K562 (cell line): Measurements from ENCODE around the gene EML2. TPM values are rescaled to one million over a fixed set of nuclear protein-coding genes. Genes with fewer than 3 reads are reported as not detected.

Source experiments
- ATAC-seq: fragments of 200-7000 bp; cut with Tn5 transposase; 3 replicates; pipeline ENCODE4 v1.9.1; 2020; ENCODE audit warnings: moderate library complexity
- BruUV-seq: library from RNA; stranded (reverse); fragments of 400-500 nt; replicated peaks from 2 replicates; lab custom pipeline; 2021; lab: Mats Ljungman, UMichigan
- CTCF ChIA-PET: fragments of 300-600 bp; formaldehyde crosslinking; extraction: SDS; loops from one replicate; lab custom pipeline; 2021; ENCODE audit warnings: low intra/inter-chr PET ratio; lab: Yijun Ruan, JAX
- POLR2A ChIA-PET: fragments of 300-600, 350-650 bp; sonication (Branson Sonifier 250); formaldehyde crosslinking; extraction: SDS; loops from one replicate; lab custom pipeline; 2021; ENCODE audit warnings: antibody characterized with exemption, inconsistent platforms; lab: Yijun Ruan, JAX
- DNase-seq, 4 experiments: peaks; one replicate each; pipeline versions ENCODE4 v3.0.0 to v3.0.0-alpha.2; 2011 to 2018; ENCODE audit warnings: low spot score in 3 of 4, mixed read lengths in 3 of 4; ENCODE audit errors: extremely low read depth in 1 of 4
- FAIRE-seq: peaks from 2 replicates; lab custom pipeline; 2011; peaks lifted over from hg19 to GRCh38; lab: Jason Lieb, UNC
- H2AFZ ChIP-seq: 2 replicates; pipeline ENCODE4 v1.6.0; 2011; ENCODE audit warnings: low read depth, low read length, control low read depth, inconsistent platforms
- H3K27ac ChIP-seq: fragments of 200-600 bp; 3 replicates; pipeline ENCODE4 v1.8.0; 2011; ENCODE audit warnings: low read depth, mild to moderate bottlenecking, control low read depth, inconsistent platforms, low read length, moderate library complexity, mixed read lengths; ENCODE audit errors: extremely low read depth
- H3K27me3 ChIP-seq, 2 experiments: fragments of 300-600 bp in 1 of 2; 2 replicates in 1 of 2; 3 replicates in 1 of 2; pipeline versions ENCODE4 v1.6.0 to v1.8.0; 2011; ENCODE audit warnings: inconsistent platforms in 2 of 2, low read length in 2 of 2, mild to moderate bottlenecking in 1 of 2, mixed read lengths in 1 of 2, moderate library complexity in 1 of 2; ENCODE audit not compliant: control insufficient read depth in 2 of 2, insufficient read depth in 2 of 2
- H3K36me3 ChIP-seq: fragments of 300-600 bp; 3 replicates; pipeline ENCODE4 v1.8.0; 2011; ENCODE audit warnings: mild to moderate bottlenecking, low read length, inconsistent platforms; ENCODE audit not compliant: control insufficient read depth, insufficient read depth
- H3K4me1 ChIP-seq, 2 experiments: fragments of 200-600 bp in 1 of 2; replicated peaks in 1 of 2; 2 replicates in 1 of 2; 3 replicates in 1 of 2; pipeline versions ENCODE4 v1.5.1 to v1.8.0; 2011; ENCODE audit warnings: inconsistent platforms in 2 of 2, low read length in 2 of 2, mild to moderate bottlenecking in 1 of 2, mixed read lengths in 1 of 2, moderate library complexity in 1 of 2; ENCODE audit not compliant: control insufficient read depth in 2 of 2, insufficient read depth in 2 of 2
- H3K4me2 ChIP-seq: 2 replicates; pipeline ENCODE4 v1.6.1; 2011; ENCODE audit warnings: low read length, control low read depth, inconsistent platforms, mixed read lengths; ENCODE audit not compliant: insufficient read depth
- H3K4me3 ChIP-seq: fragments of 200-600 bp; sonication (generic), shearing (Covaris generic); 2 replicates; pipeline ENCODE4 v1.5.1; 2016; ENCODE audit warnings: control low read depth, inconsistent platforms
- H3K79me2 ChIP-seq: fragments of 200-600 bp; 3 replicates; pipeline ENCODE4 v1.8.0; 2011; ENCODE audit warnings: low read length, inconsistent platforms; ENCODE audit not compliant: control insufficient read depth, insufficient read depth
- H3K9ac ChIP-seq, 2 experiments: 2 replicates each; pipeline versions ENCODE4 v1.6.0 to v1.6.1; 2011; ENCODE audit warnings: low read depth in 2 of 2, low read length in 2 of 2, control low read depth in 1 of 2, inconsistent platforms in 1 of 2, mild to moderate bottlenecking in 1 of 2, mixed read lengths in 1 of 2; ENCODE audit not compliant: insufficient read depth in 1 of 2
- H3K9me1 ChIP-seq: one replicate; pipeline ENCODE4 v1.6.0; 2011; ENCODE audit warnings: inconsistent platforms, mild to moderate bottlenecking, low read length, moderate library complexity; ENCODE audit not compliant: control insufficient read depth, insufficient read depth
- H3K9me3 ChIP-seq: replicated peaks from 2 replicates; pipeline ENCODE4 v1.5.1; 2011; ENCODE audit warnings: low read depth, low read length, inconsistent platforms; ENCODE audit not compliant: control insufficient read depth, insufficient read depth
- H4K20me1 ChIP-seq: replicated peaks from 2 replicates; pipeline ENCODE4 v1.6.1; 2011; ENCODE audit warnings: low read length, inconsistent platforms, mixed read lengths; ENCODE audit not compliant: control insufficient read depth, insufficient read depth
- ARNT ChIP-seq, 2 experiments: fragments of 450-650 bp; IDR thresholded peaks; 2 replicates each; pipeline ENCODE4 v1.6.1; 2016; ENCODE audit warnings: mild to moderate bottlenecking in 1 of 2
- MITF ChIP-seq: IDR thresholded peaks from 2 replicates; pipeline ENCODE4 v1.6.1; 2014; ENCODE audit warnings: antibody characterized with exemption
- NCOA4 ChIP-seq: fragments of 450-650 bp; IDR thresholded peaks from 2 replicates; pipeline ENCODE4 v1.6.1; 2018; ENCODE audit warnings: mild to moderate bottlenecking; ENCODE audit not compliant: partially characterized antibody
- NFRKB ChIP-seq: fragments of 450-650 bp; IDR thresholded peaks from 2 replicates; pipeline ENCODE4 v1.6.1; 2016; ENCODE audit warnings: low read depth
- NONO ChIP-seq, 2 experiments: fragments of 200-400 bp in 1 of 2; fragments of 450-650 bp in 1 of 2; formaldehyde crosslinking in 1 of 2; IDR thresholded peaks; 2 replicates each; pipeline ENCODE4 v1.6.1; 2017; ENCODE audit warnings: low read depth in 2 of 2, mild to moderate bottlenecking in 2 of 2, moderate library complexity in 2 of 2, low read length in 1 of 2
- SLC30A9 ChIP-seq: fragments of 250-450 bp; sonication (Bioruptor Pico); IDR thresholded peaks from 2 replicates; pipeline ENCODE4 v1.8.0; 2022; ENCODE audit warnings: mild to moderate bottlenecking, moderate library complexity
- TAF1 ChIP-seq: IDR thresholded peaks from 2 replicates; pipeline ENCODE4 v1.6.1; 2011; ENCODE audit warnings: mild to moderate bottlenecking, low read length, moderate library complexity; ENCODE audit not compliant: insufficient read depth, control insufficient read depth, severe bottlenecking; ENCODE audit errors: extremely low read depth
- ZNF699 ChIP-seq: fragments of 250-450 bp; sonication (Bioruptor Pico); IDR thresholded peaks from 2 replicates; pipeline ENCODE4 v1.8.0; 2021; ENCODE audit warnings: mild to moderate bottlenecking, moderate library complexity; ENCODE audit not compliant: insufficient replicate concordance
- WGBS: fragments of 100-300 bp; shearing (Covaris generic); methylation state at CpG from one replicate; pipeline ENCODE4 v1.1.6; 2016; ENCODE audit warnings: low coverage, mixed read lengths; ENCODE audit not compliant: insufficient coverage; ENCODE audit errors: missing lambda C conversion rate; 5-methylcytosine and 5-hydroxymethylcytosine counted together
- in situ Hi-C: fragments of 300-500 bp; cut with MboI; formaldehyde crosslinking; loops from 4 replicates; pipeline ENCODE4 v1.15.0; 2018; ENCODE audit warnings: inconsistent platforms, mixed read lengths
- intact Hi-C: fragments of 100-400 bp; cut with micrococcal nuclease; formaldehyde crosslinking; loops from 2 replicates; pipeline ENCODE4 v1.14.2; 2022
- polyA plus RNA-seq, 8 experiments: library from polyadenylated mRNA; depleted of rRNA in 4 of 8; stranded (reverse) in 5 of 8; unstranded in 3 of 8; fragments of >200 nt; fragmentation: Nextera tagmentation in 2 of 8; fragmentation: Illumina TruSeq in 1 of 8; extraction: Ambion mirVana in 2 of 8; extraction: Trizol in 1 of 8; gene quantifications; 2 replicates each; pipeline versions ENCODE4 v1.2.1 to v1.2.3, GENCODE V29; 2011 to 2014; ENCODE audit warnings: inconsistent platforms in 1 of 8, missing spikeins in 1 of 8
- total RNA-seq, 7 experiments: library from RNA; depleted of rRNA in 6 of 7; stranded (reverse); fragments of >200 nt in 6 of 7; fragmentation: Illumina TruSeq in 2 of 7; extraction: Trizol in 2 of 7; gene quantifications; 2 replicates each; pipeline versions ENCODE4 v1.2.1 to v1.2.3, GENCODE V29; 2011 to 2021; ENCODE audit warnings: low replicate concordance in 1 of 7

The EML2 gene
- total and polyA plus RNA-seq, 9 of the 15 experiments (the other 6 are each of a cell fraction or from before 2014, with no cell fraction given), result 2.6 to 69.6 (median 24.8) TPM

GRCh38 chr19:45660636-45661035, 21.4 kb upstream of the EML2 start:
- in situ Hi-C loops (no loop called here), intact Hi-C loops (no loop called here)
- H3K9ac ChIP-seq, result peak overlapping the region in 1 of 2 experiments; percentile 81; a peak in 2 of 4 replicates
- no peak overlapping the region for H3K4me2 ChIP-seq
- ChIA-PET CTCF (no interaction called here), POLR2A (interaction anchor here (1.4 to 2.0 kb wide), 2 partner anchors 9 kb away, joined by 5 to 7 read pairs; no protein-coding TSS in a partner anchor)
- no peaks in the 10 kb centered on the region for H3K36me3 ChIP-seq
- H3K79me2 ChIP-seq, result no peaks in the 10 kb centered on the region
- no peak overlapping the region for H3K4me3 ChIP-seq
- DNase-seq (peak in 2 of 4 experiments; percentile 15 to 17), FAIRE-seq (no peak), ATAC-seq (peak; percentile 48; the same call in 2 of the 3 replicates)
- no TSS peak for BruUV-seq
- H2AFZ ChIP-seq, result peak overlapping the region; percentile 22
- H3K9me1 ChIP-seq, result no peaks in the 10 kb centered on the region
- no peaks in the 10 kb centered on the region for H4K20me1 ChIP-seq
- H3K9me3 ChIP-seq, result no peaks in the 10 kb centered on the region
- 16% methylated on average over 8 of the region's 8 CpGs for WGBS
- no peaks in the 10 kb centered on the region; a peak in 1 of 5 replicates for H3K27me3 ChIP-seq
- no peak for TF ChIP-seq SLC30A9 (CRISPR knock-in tag)
- TF ChIP-seq NCOA4, result no peak
- TF ChIP-seq NFRKB, result no peak
- TF ChIP-seq MITF, result no peak
- TF ChIP-seq NONO (IDR thresholded peaks at IDR 0.05; ENCODE audit: low read depth in 2 of 2, low read length in 1 of 2), result no peak
- TF ChIP-seq ZNF699 (CRISPR knock-in tag), result no peak
- no peak for TF ChIP-seq ARNT (IDR thresholded peaks at IDR 0.05)
- TF ChIP-seq TAF1, result no peak
- H3K4me1 ChIP-seq, result peaks cover 0 to 7% of the 10 kb centered on the region in 2 experiments; a peak in 3 of 5 replicates
- no peak overlapping the region for H3K27ac ChIP-seq
